ENCODE results near the gene SLC22A12.

- no peak for TF ChIP-seq POLR2A (IDR thresholded peaks at IDR 0.05)
- no peak for TF ChIP-seq CTCF (IDR thresholded peaks at IDR 0.05)
Observed at GRCh38 chr11:64619196-64619595, 28.2 kb downstream of the SLC22A12 start.
